ENCODE measurements around the gene TAF10.
A peak's percentile ranks its signal among the peaks of the same experiment; 100 is the strongest.

The TAF10 gene

GRCh38 chr11:6572215-6572614 is 39.8 kb downstream of the TAF10 start:
- Histone ChIP-seq H2BK12ac (ENCODE audit: low read length) (no peak overlapping the region), H2AFZ (ENCODE audit: low read length) (no peak overlapping the region), H4K8ac (ENCODE audit: low read depth, low read length) (no peak overlapping the region), H3K27me3 (ENCODE audit: control insufficient read depth in 3 of 3, insufficient read depth in 3 of 3, low read depth in 1 of 3, low read length in 3 of 3) (no peaks in the 10 kb centered on the region), H3K79me1 (ENCODE audit: low read depth, low read length) (no peaks in the 10 kb centered on the region), H3K4ac (ENCODE audit: low read length) (no peak overlapping the region), H3K27ac (replicated peaks; ENCODE audit: low read length) (no peak overlapping the region), H3K14ac (ENCODE audit: low read length) (no peak overlapping the region), H4K91ac (ENCODE audit: low read depth, low read length, poor library complexity) (no peak overlapping the region), H3K4me1 (ENCODE audit: control insufficient read depth in 2 of 2, insufficient read depth in 1 of 2, low read depth in 1 of 2, low read length in 2 of 2) (no peaks in the 10 kb centered on the region), H2BK15ac (ENCODE audit: low read length) (no peak overlapping the region), H3K4me2 (ENCODE audit: insufficient read depth, low read length, poor library complexity, severe bottlenecking) (no peak overlapping the region), H3K18ac (ENCODE audit: low read length) (no peak overlapping the region), H3K36me3 (replicated peaks in 1 of 2; ENCODE audit: control insufficient read depth in 2 of 2, insufficient read depth in 2 of 2, low read length in 2 of 2) (no peaks in the 10 kb centered on the region), H3K9me3 (replicated peaks in 1 of 2; ENCODE audit: control insufficient read depth in 2 of 2, insufficient read depth in 1 of 2, low read depth in 1 of 2, low read length in 2 of 2) (no peaks in the 10 kb centered on the region), H2BK120ac (ENCODE audit: low read depth, low read length) (no peak overlapping the region), H3K4me3 (ENCODE audit: low read length in 2 of 2) (no peak overlapping the region), H2AK5ac (ENCODE audit: low read depth, low read length) (no peak overlapping the region), H2BK5ac (ENCODE audit: low read length) (no peak overlapping the region), H3K9ac (ENCODE audit: low read depth, low read length, poor library complexity) (no peak overlapping the region), H3K23ac (ENCODE audit: low read depth, low read length, poor library complexity) (no peak overlapping the region)
- WGBS, 2 donors (ENCODE audit: extremely low coverage in 2 of 2, insufficient read length in 2 of 2, insufficient replicate concordance in 1 of 2) = no CpG with 5 or more reads among the region's 2 CpGs
- DNase-seq (ENCODE audit: low spot score) = no peak

GRCh38 chr11:6571434-6572008 is 40.5 kb downstream of the TAF10 start:
- no peak overlapping the region for H3K14ac ChIP-seq (ENCODE audit: low read length)
- H3K79me1 ChIP-seq (ENCODE audit: low read depth, low read length) = no peaks in the 10 kb centered on the region
- no peaks in the 10 kb centered on the region for H3K9me3 ChIP-seq (replicated peaks in 1 of 2; ENCODE audit: control insufficient read depth in 2 of 2, insufficient read depth in 1 of 2, low read depth in 1 of 2, low read length in 2 of 2)
- no peaks in the 10 kb centered on the region for H3K4me1 ChIP-seq (ENCODE audit: control insufficient read depth in 2 of 2, insufficient read depth in 1 of 2, low read depth in 1 of 2, low read length in 2 of 2)
- H3K18ac ChIP-seq (ENCODE audit: low read length) = peak overlapping the region; percentile 48
- no peak overlapping the region for H3K27ac ChIP-seq (replicated peaks; ENCODE audit: low read length)
- peak overlapping the region; percentile 60 for H2AK5ac ChIP-seq (ENCODE audit: low read depth, low read length)
- H2AFZ ChIP-seq (ENCODE audit: low read length) = no peak overlapping the region
- peak overlapping the region; percentile 21 for H2BK15ac ChIP-seq (ENCODE audit: low read length)
- no peak overlapping the region for H3K4ac ChIP-seq (ENCODE audit: low read length)
- H3K4me2 ChIP-seq (ENCODE audit: insufficient read depth, low read length, poor library complexity, severe bottlenecking) = no peak overlapping the region
- H2BK5ac ChIP-seq (ENCODE audit: low read length) = no peak overlapping the region
- peak overlapping the region; percentile 32 for H3K23ac ChIP-seq (ENCODE audit: low read depth, low read length, poor library complexity)
- WGBS, 2 donors (ENCODE audit: extremely low coverage in 2 of 2, insufficient read length in 2 of 2, insufficient replicate concordance in 1 of 2) = 100% methylated on average over 3 of the region's 22 CpGs; no CpG with 5 or more reads in 1 of the 2 donors
- no peak overlapping the region for H2BK120ac ChIP-seq (ENCODE audit: low read depth, low read length)
- DNase-seq (ENCODE audit: low spot score) = no peak
- no peak overlapping the region for H4K8ac ChIP-seq (ENCODE audit: low read depth, low read length)
- H3K9ac ChIP-seq (ENCODE audit: low read depth, low read length, poor library complexity) = no peak overlapping the region
- H3K36me3 ChIP-seq (replicated peaks in 1 of 2; ENCODE audit: control insufficient read depth in 2 of 2, insufficient read depth in 2 of 2, low read length in 2 of 2) = no peaks in the 10 kb centered on the region
- H2BK12ac ChIP-seq (ENCODE audit: low read length) = no peak overlapping the region
- H4K91ac ChIP-seq (ENCODE audit: low read depth, low read length, poor library complexity) = no peak overlapping the region
- H3K4me3 ChIP-seq (ENCODE audit: low read length in 2 of 2) = peak overlapping the region in 1 of 2 donors; percentile 52
- no peaks in the 10 kb centered on the region for H3K27me3 ChIP-seq (ENCODE audit: control insufficient read depth in 3 of 3, insufficient read depth in 3 of 3, low read depth in 1 of 3, low read length in 3 of 3)

GRCh38 chr11:6570691-6571427 is 41.2 kb downstream of the TAF10 start:
- peak overlapping the region; percentile 29 for H3K18ac ChIP-seq (ENCODE audit: low read length)
- no peak overlapping the region for H2BK120ac ChIP-seq (ENCODE audit: low read depth, low read length)
- H3K23ac ChIP-seq (ENCODE audit: low read depth, low read length, poor library complexity) = peak overlapping the region; percentile 53
- H2BK15ac ChIP-seq (ENCODE audit: low read length) = peak overlapping the region; percentile 21
- no peak overlapping the region for H3K9ac ChIP-seq (ENCODE audit: low read depth, low read length, poor library complexity)
- no peaks in the 10 kb centered on the region for H3K4me1 ChIP-seq (ENCODE audit: control insufficient read depth in 2 of 2, insufficient read depth in 1 of 2, low read depth in 1 of 2, low read length in 2 of 2)
- no peak for DNase-seq (ENCODE audit: low spot score)
- no peaks in the 10 kb centered on the region for H3K9me3 ChIP-seq (replicated peaks in 1 of 2; ENCODE audit: control insufficient read depth in 2 of 2, insufficient read depth in 1 of 2, low read depth in 1 of 2, low read length in 2 of 2)
- H3K36me3 ChIP-seq (replicated peaks in 1 of 2; ENCODE audit: control insufficient read depth in 2 of 2, insufficient read depth in 2 of 2, low read length in 2 of 2) = no peaks in the 10 kb centered on the region
- H4K91ac ChIP-seq (ENCODE audit: low read depth, low read length, poor library complexity) = no peak overlapping the region
- H3K27ac ChIP-seq (replicated peaks; ENCODE audit: low read length) = no peak overlapping the region
- H2BK12ac ChIP-seq (ENCODE audit: low read length) = no peak overlapping the region
- H3K27me3 ChIP-seq (ENCODE audit: control insufficient read depth in 3 of 3, insufficient read depth in 3 of 3, low read depth in 1 of 3, low read length in 3 of 3) = no peaks in the 10 kb centered on the region
- WGBS, 2 donors (ENCODE audit: extremely low coverage in 2 of 2, insufficient read length in 2 of 2, insufficient replicate concordance in 1 of 2) = no CpG with 5 or more reads among the region's 62 CpGs
- H2AFZ ChIP-seq (ENCODE audit: low read length) = no peak overlapping the region
- H3K4me2 ChIP-seq (ENCODE audit: insufficient read depth, low read length, poor library complexity, severe bottlenecking) = no peak overlapping the region
- peak overlapping the region; percentile 44 for H3K4ac ChIP-seq (ENCODE audit: low read length)
- H4K8ac ChIP-seq (ENCODE audit: low read depth, low read length) = no peak overlapping the region
- peak overlapping the region; percentile 50 for H3K14ac ChIP-seq (ENCODE audit: low read length)
- H3K79me1 ChIP-seq (ENCODE audit: low read depth, low read length) = no peaks in the 10 kb centered on the region
- H2BK5ac ChIP-seq (ENCODE audit: low read length) = no peak overlapping the region
- H2AK5ac ChIP-seq (ENCODE audit: low read depth, low read length) = peak overlapping the region; percentile 60
- peak overlapping the region in 1 of 2 donors; percentile 47 for H3K4me3 ChIP-seq (ENCODE audit: low read length in 2 of 2)

GRCh38 chr11:6569706-6570105 is 42.3 kb downstream of the TAF10 start:
- no peak for DNase-seq (ENCODE audit: low spot score)
- Histone ChIP-seq H3K9ac (ENCODE audit: low read depth, low read length, poor library complexity) (no peak overlapping the region), H3K36me3 (replicated peaks in 1 of 2; ENCODE audit: control insufficient read depth in 2 of 2, insufficient read depth in 2 of 2, low read length in 2 of 2) (no peaks in the 10 kb centered on the region), H3K4me1 (ENCODE audit: control insufficient read depth in 2 of 2, insufficient read depth in 1 of 2, low read depth in 1 of 2, low read length in 2 of 2) (no peaks in the 10 kb centered on the region), H3K18ac (ENCODE audit: low read length) (no peak overlapping the region), H3K14ac (ENCODE audit: low read length) (no peak overlapping the region), H2AFZ (ENCODE audit: low read length) (no peak overlapping the region), H3K27me3 (ENCODE audit: control insufficient read depth in 3 of 3, insufficient read depth in 3 of 3, low read depth in 1 of 3, low read length in 3 of 3) (no peaks in the 10 kb centered on the region), H3K4ac (ENCODE audit: low read length) (no peak overlapping the region), H2BK12ac (ENCODE audit: low read length) (no peak overlapping the region), H4K91ac (ENCODE audit: low read depth, low read length, poor library complexity) (no peak overlapping the region), H2AK5ac (ENCODE audit: low read depth, low read length) (no peak overlapping the region), H4K8ac (ENCODE audit: low read depth, low read length) (no peak overlapping the region), H2BK5ac (ENCODE audit: low read length) (no peak overlapping the region), H3K27ac (replicated peaks; ENCODE audit: low read length) (no peak overlapping the region), H3K4me3 (ENCODE audit: low read length in 2 of 2) (no peak overlapping the region), H3K9me3 (replicated peaks in 1 of 2; ENCODE audit: control insufficient read depth in 2 of 2, insufficient read depth in 1 of 2, low read depth in 1 of 2, low read length in 2 of 2) (no peaks in the 10 kb centered on the region), H2BK15ac (ENCODE audit: low read length) (no peak overlapping the region), H2BK120ac (ENCODE audit: low read depth, low read length) (no peak overlapping the region), H3K79me1 (ENCODE audit: low read depth, low read length) (no peaks in the 10 kb centered on the region), H3K4me2 (ENCODE audit: insufficient read depth, low read length, poor library complexity, severe bottlenecking) (no peak overlapping the region), H3K23ac (ENCODE audit: low read depth, low read length, poor library complexity) (no peak overlapping the region)
- 100% methylated on average over 1 of the region's 5 CpGs; no CpG with 5 or more reads in 1 of the 2 donors for WGBS, 2 donors (ENCODE audit: extremely low coverage in 2 of 2, insufficient read length in 2 of 2, insufficient replicate concordance in 1 of 2)
